HG03095 (cell line): ENCODE measurements around the gene PYCARD.
"Not testable (repeated sequence)": the region's sequence is repeated elsewhere in the genome, so short reads cannot be mapped to it uniquely, and the experiment has no call there.

ENCODE experiments used
- ATAC-seq: cut with Tn5 transposase; IDR thresholded peaks from one replicate; pipeline ENCODE4 v1.9.1; 2021; ENCODE audit warnings: moderate library complexity; ENCODE audit not compliant: unreplicated experiment

PYCARD gene

GRCh38 chr16:31215287-31216162 lies 13.0 kb upstream of the PYCARD start:
- no peak for ATAC-seq

- ATAC-seq: no peak
These were observed 12.2 kb upstream of the PYCARD start for GRCh38 chr16:31214708-31215286.

DNA sequence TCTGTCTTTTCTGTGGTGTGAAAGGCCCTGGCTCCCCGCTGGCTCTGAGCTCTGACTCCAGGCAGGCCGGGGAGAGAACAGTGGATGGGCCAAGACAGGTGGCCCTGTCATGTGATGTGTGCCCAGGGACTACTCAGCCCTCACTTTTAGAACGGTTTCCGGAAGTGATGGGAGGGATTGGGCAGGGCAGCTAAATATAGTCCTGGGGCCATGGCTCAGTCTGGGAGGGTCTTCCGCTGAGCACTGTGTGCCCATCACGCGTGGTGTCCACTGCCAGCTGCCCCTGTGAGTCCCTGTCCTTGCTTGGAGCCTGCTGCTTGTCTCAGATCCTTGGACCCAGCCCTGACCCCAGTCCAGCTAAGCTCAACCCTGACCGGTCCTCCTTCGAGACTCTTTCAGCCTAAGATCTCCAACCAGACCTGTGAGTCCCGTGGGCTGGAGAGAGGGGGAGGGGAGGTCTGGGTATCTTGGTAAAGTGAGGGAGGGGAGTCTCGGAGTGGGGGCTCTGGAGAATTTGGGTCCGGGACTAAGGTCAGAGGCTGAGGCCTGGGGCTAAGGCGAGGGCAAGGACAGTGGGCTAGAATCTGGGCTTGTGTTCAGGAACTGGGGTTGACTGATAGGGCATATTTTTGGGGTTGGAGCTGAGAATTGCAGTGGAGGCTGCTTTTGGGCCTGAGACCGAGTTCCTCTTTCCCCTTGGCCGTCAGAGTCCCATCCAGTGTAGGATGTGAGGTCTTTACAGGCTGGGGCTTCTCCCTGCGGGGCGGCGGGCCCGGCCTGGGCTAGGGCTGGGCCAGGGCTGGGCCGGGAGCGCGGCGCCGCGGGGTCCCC lies 11.5 kb upstream of the PYCARD start, which contains the start of gene TRIM72:
TSS of gene TRIM72 (plus strand) at position 243 of the 831 bp plus-strand sequence. CDS start 620 bp downstream, outside the sequence.
- no peak for ATAC-seq

GRCh38 chr16:31213342-31213741 lies 10.8 kb upstream of the PYCARD start:
- no peak for ATAC-seq

DNA sequence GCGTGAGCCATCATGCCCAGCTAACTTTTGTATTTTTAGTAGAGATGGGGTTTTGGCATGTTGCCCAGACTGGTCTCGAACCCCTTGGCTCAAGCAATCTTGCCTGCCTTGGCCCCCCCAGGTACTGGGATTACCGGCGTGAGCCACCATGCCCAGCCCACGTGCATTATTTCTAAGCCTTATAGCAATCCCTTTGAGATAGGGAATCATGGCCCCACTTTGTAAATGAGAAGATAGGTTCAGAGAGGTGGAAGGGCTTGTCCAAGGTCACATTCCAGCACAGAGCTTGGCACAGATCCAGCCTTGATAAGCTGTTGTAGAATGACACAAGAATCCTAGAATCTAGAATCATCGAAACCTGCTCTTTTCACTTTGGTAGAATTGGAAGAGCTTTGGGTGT lies 4.2 kb upstream of the PYCARD start:
- no peak for ATAC-seq

DNA sequence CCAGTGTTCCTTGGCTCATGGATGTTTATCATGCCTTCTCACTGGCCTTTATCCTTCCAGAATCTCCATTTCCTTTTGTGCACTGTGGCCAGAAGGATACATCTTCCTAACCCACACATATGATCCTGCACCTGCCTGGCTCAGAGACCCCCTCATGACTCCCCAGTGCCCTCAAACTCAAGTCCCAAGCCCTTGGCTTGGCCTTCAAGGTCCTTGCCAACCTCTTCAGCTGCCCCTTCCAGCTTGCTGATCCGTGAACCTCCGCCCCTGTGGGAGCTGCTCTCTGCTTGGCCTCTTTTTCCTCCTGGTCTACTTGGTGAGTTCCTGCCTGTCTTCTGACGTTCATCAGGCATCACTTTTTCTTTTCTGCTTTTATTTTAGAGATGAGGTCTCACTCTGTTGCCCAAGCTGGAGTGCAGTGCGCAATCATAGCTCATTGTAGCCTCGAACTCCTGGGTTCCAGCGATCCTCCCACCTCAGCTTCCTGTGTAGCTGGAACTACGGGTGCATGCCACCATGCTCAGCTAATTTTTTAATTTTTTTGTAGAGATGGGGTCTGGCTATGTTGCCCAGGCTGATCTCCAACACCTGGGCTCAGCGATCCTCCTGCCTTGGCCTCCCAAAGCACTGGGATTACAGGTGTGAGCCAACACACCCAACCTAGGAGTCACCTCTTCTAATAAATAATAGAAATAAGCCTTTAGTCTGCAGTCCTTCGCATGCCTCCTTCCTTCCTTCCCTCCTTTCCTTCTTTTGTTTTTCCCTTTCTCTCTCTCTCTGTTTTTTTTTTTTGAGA lies 2.5 kb upstream of the PYCARD start:
- no peak for ATAC-seq

GRCh38 chr16:31201582-31202413 lies 762 bp downstream of the PYCARD start:
- ATAC-seq: peak; percentile 55

DNA sequence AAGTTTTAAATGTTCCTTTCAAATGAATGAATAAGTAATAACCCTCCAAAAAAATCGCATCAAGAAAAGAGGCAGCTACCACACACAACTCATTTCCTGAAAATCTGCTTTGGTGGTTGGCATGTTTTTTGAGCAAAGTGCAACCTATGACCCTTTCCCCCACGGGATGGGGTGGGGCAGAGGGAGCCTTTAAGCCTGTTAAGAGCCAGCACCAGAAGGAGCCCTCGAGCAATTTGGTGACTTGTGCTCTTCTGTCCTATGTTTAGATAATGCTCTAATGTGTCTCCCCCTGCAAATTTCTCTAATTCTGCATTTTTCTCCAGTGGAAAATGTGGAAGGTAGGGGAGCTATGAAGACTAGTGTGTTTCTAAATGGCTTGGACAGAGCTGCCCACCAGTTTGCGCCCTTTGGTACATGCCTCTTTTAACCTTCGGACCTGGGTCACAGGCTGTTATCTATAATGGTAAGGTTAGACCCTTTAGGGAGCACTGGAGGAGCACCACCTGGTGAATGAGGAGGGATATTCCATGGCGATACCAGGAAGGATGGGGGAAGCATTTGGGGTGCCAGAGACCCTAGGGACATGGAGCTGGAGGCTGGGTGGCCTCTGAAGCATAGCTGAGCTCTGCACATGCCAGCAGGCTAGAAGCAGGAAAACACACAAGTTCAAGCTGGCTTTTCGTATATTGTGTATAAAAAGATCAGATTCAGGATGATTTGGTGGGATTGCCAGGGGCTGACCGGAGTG lies 1.6 kb downstream of the PYCARD start:
- ATAC-seq: no peak

DNA sequence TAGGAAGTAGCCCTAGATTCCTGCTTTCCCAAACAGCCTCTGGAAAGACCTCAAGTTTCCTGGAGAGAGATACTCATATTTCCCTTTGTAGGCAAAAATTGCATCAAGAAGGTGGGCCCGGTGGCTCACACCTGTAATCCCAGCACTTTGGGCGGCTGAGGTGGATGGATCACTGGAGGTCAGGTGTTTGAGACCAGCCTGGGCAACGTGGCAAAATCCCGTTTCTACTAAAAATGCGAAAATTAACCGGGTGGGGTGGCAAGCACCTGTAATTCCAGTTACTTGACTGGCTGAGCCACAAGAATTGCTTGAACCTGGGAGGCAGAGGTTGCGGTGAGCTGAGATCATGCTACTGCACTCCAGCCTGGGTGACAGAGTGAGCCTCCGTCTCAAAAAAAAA lies 2.4 kb downstream of the PYCARD start:
- not testable (repeated sequence) for ATAC-seq

DNA sequence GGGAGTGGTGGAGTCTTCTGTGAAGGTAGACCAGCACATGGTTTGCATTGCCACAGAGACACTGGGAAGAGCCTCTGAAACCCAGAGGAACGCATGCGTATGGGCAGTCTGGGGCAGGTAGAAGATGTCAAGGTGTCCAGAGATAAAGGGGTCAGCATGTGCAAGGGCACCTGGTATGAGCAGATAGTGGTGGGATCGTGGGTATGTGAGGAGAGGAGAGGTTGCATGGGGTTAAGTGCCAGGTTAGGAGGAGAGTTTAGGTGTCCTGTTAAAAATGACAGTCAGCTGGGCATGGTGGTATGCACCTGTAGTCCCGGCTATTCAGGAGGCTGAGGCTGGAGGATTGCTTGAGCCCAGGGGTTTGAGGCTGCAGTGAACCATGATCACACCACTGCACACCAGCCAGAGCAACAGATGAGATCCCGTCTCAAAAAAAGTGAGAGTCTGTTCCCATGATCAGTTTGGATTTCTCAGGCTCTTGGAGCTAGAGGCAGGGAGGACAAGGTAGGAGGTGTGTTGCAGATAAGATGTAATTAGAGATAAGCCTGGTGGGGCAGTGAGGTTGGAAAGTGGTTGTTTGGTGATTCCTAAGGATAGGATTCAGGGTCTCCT lies 3.0 kb downstream of the PYCARD start:
- ATAC-seq: no peak

GRCh38 chr16:31198207-31198882 lies 4.2 kb downstream of the PYCARD start:
- no peak for ATAC-seq

DNA sequence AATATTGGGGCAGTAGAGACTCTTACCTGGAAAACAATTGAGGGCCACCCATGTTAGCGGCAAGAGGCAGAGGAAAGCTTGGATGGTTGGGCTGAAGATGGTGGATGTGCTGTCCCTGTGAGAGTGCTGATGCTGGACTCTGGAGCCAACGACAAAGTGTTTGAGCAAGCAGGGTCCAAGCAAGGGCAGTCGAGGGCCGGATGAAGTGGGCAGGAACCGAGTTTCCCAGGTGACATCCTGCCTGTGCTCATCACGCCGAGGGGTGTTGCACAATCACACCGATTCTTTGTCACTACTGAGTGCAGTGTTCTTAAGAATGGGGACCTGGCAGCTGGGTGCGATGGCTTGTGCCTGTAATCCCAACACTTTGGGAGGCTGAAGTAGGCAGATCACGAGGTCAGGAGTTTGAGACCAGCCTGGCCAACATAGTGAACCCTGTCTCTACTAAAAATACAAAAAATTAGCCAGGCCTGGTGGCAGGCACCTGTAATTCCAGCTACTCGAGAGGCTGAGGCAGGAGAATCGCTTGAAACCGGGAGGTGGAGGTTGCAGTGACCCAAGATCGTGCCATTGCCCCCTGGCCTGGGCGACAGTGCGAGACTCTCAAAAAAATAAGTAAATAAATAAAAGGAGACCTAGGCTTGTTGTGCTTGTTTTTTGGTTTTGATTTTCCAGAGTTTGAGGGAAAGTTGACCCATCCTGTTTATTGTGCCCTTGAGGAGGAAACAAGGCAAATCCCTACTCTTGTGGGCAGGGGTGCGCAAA lies 6.1 kb downstream of the PYCARD start:
- no peak for ATAC-seq

- ATAC-seq: not testable (repeated sequence)
These were observed 6.7 kb downstream of the PYCARD start for GRCh38 chr16:31195861-31196260.

DNA sequence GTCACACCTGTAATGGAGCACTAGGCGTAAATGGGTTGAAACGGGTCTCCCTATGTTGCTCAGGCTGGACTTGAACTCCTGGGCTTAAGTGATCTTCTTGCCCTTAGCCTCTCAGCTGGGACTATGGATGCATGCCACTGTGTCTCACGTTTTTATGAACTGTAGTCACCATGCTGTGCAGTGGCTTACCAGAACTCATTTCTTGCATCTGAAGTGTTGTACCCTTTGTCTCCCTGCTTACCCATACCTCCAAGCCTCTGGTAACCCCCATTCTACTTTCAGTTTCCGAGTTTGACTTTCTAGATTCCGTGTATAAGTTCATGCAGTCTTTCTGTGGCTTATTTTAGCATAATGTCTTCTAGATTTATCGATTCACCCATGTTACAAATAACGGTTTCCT lies 7.7 kb downstream of the PYCARD start:
- ATAC-seq: no peak

DNA sequence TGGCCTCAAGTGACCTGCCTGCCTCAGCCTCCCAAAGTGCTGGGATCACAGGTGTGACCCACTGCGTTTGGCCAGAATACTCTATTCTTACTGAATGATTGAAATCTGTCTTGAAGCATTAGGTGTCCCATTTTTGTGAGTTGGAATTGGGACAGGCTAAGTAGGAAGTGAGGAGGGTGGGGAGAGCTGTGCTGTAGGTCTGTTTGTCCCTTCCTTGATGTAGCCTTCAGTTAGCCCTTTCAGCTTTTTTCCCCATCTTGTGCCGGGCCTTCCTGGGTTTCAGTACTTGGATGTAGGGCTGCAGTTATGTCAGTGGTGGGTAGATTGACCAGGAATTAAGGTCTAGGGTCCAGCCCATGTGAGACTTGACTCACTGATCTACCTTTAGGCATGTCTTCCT lies 8.7 kb downstream of the PYCARD start:
- no peak for ATAC-seq

DNA sequence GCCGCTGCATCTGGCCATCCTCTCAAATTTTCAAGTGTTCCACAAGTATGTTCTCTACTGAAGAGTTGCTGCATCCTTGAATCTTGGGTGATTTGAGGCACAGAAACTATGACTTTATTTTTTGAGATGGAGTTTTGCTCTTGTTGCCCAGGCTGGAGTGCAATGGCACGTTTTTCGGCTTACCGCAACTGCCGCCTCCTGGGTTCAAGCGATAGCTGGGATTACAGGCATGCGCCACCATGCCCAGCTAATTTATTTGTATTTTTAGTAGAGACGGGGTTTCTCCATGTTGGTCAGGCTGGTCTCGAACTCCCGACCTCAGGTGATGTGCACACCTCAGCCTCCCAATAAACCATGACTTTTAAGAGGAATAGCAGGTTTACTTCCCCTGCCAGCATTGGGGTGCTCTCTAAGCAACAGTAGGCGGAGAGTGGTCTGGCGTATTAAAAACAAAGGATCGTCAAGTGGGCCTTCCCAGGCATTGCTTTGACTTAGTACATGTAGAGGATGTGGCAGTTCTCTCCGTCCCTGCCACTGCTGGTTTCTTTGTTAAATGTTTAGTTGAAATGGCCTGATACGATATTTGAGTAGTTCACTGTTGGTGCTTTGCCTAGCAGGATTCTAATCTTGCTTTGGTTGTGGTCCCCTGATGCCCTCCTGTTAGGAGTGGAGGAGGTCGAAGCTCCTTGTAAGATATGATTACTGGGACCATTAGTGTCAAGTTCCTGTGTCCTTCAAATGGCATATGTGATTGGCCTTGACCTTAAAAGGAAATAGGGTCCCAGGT lies 9.5 kb downstream of the PYCARD start:
- no peak for ATAC-seq
